NB4 (cell line): ENCODE measurements around the gene HDGFL2.
A peak's percentile ranks its signal among the peaks of the same experiment; 100 is the strongest.

Source experiments
- CTCF ChIP-seq: IDR thresholded peaks from one replicate; pipeline ENCODE4 v1.5.1; 2012; ENCODE audit warnings: low read depth, low read length
- MYC ChIP-seq: IDR thresholded peaks from 2 replicates; pipeline ENCODE4 v1.6.1; 2011; ENCODE audit warnings: low read depth, low read length
- POLR2A ChIP-seq: IDR thresholded peaks from 2 replicates; pipeline ENCODE4 v1.6.1; 2011; ENCODE audit warnings: mild to moderate bottlenecking; ENCODE audit not compliant: insufficient read length; ENCODE audit errors: extremely low read depth

- TF ChIP-seq POLR2A (no peak), MYC (peak; percentile 65), CTCF (no peak)
These were observed 14.3 kb upstream of the HDGFL2 start, which contains the start of gene UBXN6 for GRCh38 chr19:4457654-4458395.
